ENCODE measurements around the gene RNF223. TPM values are rescaled to one million over a fixed set of nuclear protein-coding genes. Genes with fewer than 3 reads are reported as not detected.
A peak's percentile ranks its signal among the peaks of the same experiment; 100 is the strongest.

Gene RNF223
- total RNA-seq, 1 experiment from 2014 or later: 6.3 TPM

DNA sequence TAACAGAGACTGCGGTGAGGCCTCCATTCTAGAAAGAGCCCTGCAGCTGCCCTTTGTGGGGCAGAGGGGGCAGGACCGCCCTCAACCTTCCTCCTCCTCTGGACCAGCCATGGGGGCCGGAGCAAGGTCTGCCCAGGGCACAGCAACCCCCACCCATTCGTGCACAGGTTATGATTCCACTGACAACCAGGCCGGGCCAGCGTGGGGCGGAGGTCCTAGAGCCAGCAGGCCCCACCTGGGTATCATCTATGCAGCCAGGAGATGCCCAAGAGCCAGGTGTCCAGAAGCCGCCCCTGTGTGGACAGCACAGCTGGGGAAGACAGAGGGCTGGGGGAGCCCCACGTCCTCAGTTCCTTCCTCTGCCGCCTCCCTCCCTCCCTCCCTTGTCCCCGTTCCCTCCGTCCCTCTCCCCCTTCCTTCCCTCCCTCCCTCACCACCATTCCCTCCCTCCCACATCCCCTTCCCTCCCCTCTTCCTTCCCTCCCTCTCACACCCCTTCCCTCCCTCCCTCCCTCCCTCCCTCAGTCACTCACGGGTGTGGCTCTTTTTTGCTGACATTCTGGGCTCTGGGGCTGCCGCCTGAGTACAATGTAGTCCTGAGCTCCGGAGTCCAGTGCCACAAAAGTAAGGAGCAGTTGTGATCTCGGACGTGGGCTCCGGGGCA is 12.3 kb downstream of the RNF223 start:
- RAD21 ChIA-PET (ENCODE audit: low non-redundant PET in 1 of 2, low total read pairs in 2 of 2, uncharacterized antibody in 2 of 2, unreplicated experiment in 2 of 2): no interaction called here
- H4K20me1 ChIP-seq (ENCODE audit: insufficient read depth): no peaks in the 10 kb centered on the region
- no peaks in the 10 kb centered on the region for H3K27me3 ChIP-seq (ENCODE audit: insufficient read depth, low read length)
- no peak overlapping the region; the same call in 1 of the 2 replicates for H3K27ac ChIP-seq (ENCODE audit: low read depth, low read length)
- ATAC-seq: no peak
- intact Hi-C loops (cut with micrococcal nuclease): loop anchor here (5.0 kb wide), 2 partner anchors 45 to 80 kb away; partner anchors contain the start of gene PERM1
- H2AFZ ChIP-seq (ENCODE audit: low read depth, low read length, poor library complexity, severe bottlenecking): no peak overlapping the region
- peak overlapping the region; percentile 98 for H3K4me2 ChIP-seq (ENCODE audit: low read length)
- H3K9ac ChIP-seq (ENCODE audit: low read length): no peak overlapping the region
- TF ChIP-seq FOSL1 (IDR thresholded peaks at IDR 0.05; ENCODE audit: low read depth) (no peak), RAD21 (IDR thresholded peaks at IDR 0.05; ENCODE audit: low read depth) (no peak), EZH2 (IDR thresholded peaks at IDR 0.05) (no peak), SRF (IDR thresholded peaks at IDR 0.05; ENCODE audit: low read depth) (no peak), POLR2A (IDR thresholded peaks at IDR 0.05; ENCODE audit: borderline replicate concordance, extremely low read depth, insufficient read depth, insufficient read length) (no peak), POLR2AphosphoS5 (IDR thresholded peaks at IDR 0.05; ENCODE audit: low read depth, low read length) (no peak), ELF1 (IDR thresholded peaks at IDR 0.05; ENCODE audit: borderline replicate concordance, low read depth) (no peak), SP1 (IDR thresholded peaks at IDR 0.05; ENCODE audit: low read depth) (no peak), ZNF274 (IDR thresholded peaks at IDR 0.05; ENCODE audit: low read depth, low read length) (no peak), CEBPB (IDR thresholded peaks at IDR 0.05; ENCODE audit: low read depth) (no peak), JUND (IDR thresholded peaks at IDR 0.05) (no peak), EGR1 (IDR thresholded peaks at IDR 0.05; ENCODE audit: low read depth) (no peak), TCF7L2 (IDR thresholded peaks at IDR 0.05; ENCODE audit: borderline replicate concordance, extremely low read depth, insufficient read depth, insufficient read length) (no peak), ZFX (IDR thresholded peaks at IDR 0.05) (no peak), EZH2phosphoT487 (IDR thresholded peaks at IDR 0.05; ENCODE audit: borderline replicate concordance) (no peak)
- TF ChIP-seq, protein P1, sequence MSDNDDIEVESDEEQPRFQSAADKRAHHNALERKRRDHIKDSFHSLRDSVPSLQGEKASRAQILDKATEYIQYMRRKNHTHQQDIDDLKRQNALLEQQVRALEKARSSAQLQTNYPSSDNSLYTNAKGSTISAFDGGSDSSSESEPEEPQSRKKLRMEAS (IDR thresholded peaks at IDR 0.05): no peak
- TF ChIP-seq, protein P2, sequence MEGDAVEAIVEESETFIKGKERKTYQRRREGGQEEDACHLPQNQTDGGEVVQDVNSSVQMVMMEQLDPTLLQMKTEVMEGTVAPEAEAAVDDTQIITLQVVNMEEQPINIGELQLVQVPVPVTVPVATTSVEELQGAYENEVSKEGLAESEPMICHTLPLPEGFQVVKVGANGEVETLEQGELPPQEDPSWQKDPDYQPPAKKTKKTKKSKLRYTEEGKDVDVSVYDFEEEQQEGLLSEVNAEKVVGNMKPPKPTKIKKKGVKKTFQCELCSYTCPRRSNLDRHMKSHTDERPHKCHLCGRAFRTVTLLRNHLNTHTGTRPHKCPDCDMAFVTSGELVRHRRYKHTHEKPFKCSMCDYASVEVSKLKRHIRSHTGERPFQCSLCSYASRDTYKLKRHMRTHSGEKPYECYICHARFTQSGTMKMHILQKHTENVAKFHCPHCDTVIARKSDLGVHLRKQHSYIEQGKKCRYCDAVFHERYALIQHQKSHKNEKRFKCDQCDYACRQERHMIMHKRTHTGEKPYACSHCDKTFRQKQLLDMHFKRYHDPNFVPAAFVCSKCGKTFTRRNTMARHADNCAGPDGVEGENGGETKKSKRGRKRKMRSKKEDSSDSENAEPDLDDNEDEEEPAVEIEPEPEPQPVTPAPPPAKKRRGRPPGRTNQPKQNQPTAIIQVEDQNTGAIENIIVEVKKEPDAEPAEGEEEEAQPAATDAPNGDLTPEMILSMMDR (IDR thresholded peaks at IDR 0.05 in 2 of 3, conservative IDR thresholded peaks at IDR 0.05 in 1 of 3; ENCODE audit: borderline replicate concordance in 1 of 3, insufficient read depth in 1 of 3, low read depth in 2 of 3, low read length in 2 of 3): no peak
- TF ChIP-seq, protein P3, sequence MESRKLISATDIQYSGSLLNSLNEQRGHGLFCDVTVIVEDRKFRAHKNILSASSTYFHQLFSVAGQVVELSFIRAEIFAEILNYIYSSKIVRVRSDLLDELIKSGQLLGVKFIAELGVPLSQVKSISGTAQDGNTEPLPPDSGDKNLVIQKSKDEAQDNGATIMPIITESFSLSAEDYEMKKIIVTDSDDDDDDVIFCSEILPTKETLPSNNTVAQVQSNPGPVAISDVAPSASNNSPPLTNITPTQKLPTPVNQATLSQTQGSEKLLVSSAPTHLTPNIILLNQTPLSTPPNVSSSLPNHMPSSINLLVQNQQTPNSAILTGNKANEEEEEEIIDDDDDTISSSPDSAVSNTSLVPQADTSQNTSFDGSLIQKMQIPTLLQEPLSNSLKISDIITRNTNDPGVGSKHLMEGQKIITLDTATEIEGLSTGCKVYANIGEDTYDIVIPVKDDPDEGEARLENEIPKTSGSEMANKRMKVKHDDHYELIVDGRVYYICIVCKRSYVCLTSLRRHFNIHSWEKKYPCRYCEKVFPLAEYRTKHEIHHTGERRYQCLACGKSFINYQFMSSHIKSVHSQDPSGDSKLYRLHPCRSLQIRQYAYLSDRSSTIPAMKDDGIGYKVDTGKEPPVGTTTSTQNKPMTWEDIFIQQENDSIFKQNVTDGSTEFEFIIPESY (IDR thresholded peaks at IDR 0.05; ENCODE audit: extremely low read depth, insufficient replicate concordance, low read length): no peak
- no peaks in the 10 kb centered on the region for H3K9me2 ChIP-seq (ENCODE audit: insufficient read depth)
- POLR2A ChIA-PET: interaction anchor here (1.7 kb wide), 1 partner anchor 13 kb away, joined by 4 read pairs; the partner anchor contains the start of gene RNF223
- no peaks in the 10 kb centered on the region for H3K36me3 ChIP-seq (ENCODE audit: control insufficient read depth in 1 of 2, insufficient read depth in 2 of 2, low read length in 2 of 2)
- H3K9me3 ChIP-seq (ENCODE audit: control insufficient read depth in 1 of 2, insufficient read depth in 1 of 2, low read depth in 1 of 2, low read length in 2 of 2): no peaks in the 10 kb centered on the region
- DNase-seq (ENCODE audit: low read depth, low spot score): no peak
- BruUV-seq (replicated peaks): no TSS peak
- CTCF ChIA-PET: no interaction called here
- no peak overlapping the region for H3K4me3 ChIP-seq (replicated peaks in 1 of 2; ENCODE audit: low read depth in 1 of 2, low read length in 2 of 2)
- no peaks in the 10 kb centered on the region for H3K79me2 ChIP-seq (ENCODE audit: insufficient read depth, low read length)
- H3K4me1 ChIP-seq (ENCODE audit: control insufficient read depth in 1 of 2, insufficient read depth in 2 of 2, low read length in 2 of 2): peaks cover 33 to 73% of the 10 kb centered on the region in 2 experiments
